ENCODE measurements around the gene DLL4. TPM values are rescaled to one million over a fixed set of nuclear protein-coding genes. Genes with fewer than 3 reads are reported as not detected.

DLL4 gene
- total RNA-seq (10 to 100 TPM in 5 of 7 donors, 1 to 10 TPM in 2; 7.6 to 26.3 (median 11.0) TPM), polyA plus RNA-seq (1 to 10 TPM; 1.2 to 5.0 (median 2.3) TPM)
- long read RNA-seq, donor 1, partial matches to known transcripts: 0 of 1 reads
- long read RNA-seq, donor 1, other reads (novel, unspliced or antisense): 0 of 1 reads
- long read RNA-seq, donor 2, partial matches to known transcripts: 10 of 14 reads
- long read RNA-seq, donor 2, other reads (novel, unspliced or antisense): 0 of 14 reads

GRCh38 chr15:40928821-40929659, at the start of gene DLL4:
Gene DLL4 (plus strand): TSS chr15:40929340. CDS start chr15:40929669, 329 bp downstream.
- 0 to 1% (median 1%) methylated on average over 40 to 71 of the region's 71 CpGs for WGBS, 5 donors
- Histone ChIP-seq H3K27me3 (replicated peaks in 1 of 7) (peaks cover 0 to 80% (median 61%) of the 10 kb centered on the region in 7 donors), H3K27ac (peak within 1 kb of the TSS in 6 of 8 donors; percentile 27 to 74 (median 58)), H3K9me3 (no peaks in the 10 kb centered on the region), H3K36me3 (no peaks in the 10 kb centered on the region), H3K4me1 (peaks cover 58 to 88% (median 82%) of the 10 kb centered on the region in 6 donors), H3K4me3 (peak within 1 kb of the TSS; percentile 47 to 87 (median 58))
- peak; percentile 85 for DNase-seq
- intact Hi-C loops (cut with DNase I; ENCODE audit: low total_unique reads): no loop called here
- TF ChIP-seq POLR2AphosphoS5 (IDR thresholded peaks at IDR 0.05): peak; percentile 89 to 95 (median 94)
- peak in 2 of 3 donors; percentile 63 to 85 for TF ChIP-seq POLR2A (IDR thresholded peaks at IDR 0.05)
- TF ChIP-seq, protein P1, sequence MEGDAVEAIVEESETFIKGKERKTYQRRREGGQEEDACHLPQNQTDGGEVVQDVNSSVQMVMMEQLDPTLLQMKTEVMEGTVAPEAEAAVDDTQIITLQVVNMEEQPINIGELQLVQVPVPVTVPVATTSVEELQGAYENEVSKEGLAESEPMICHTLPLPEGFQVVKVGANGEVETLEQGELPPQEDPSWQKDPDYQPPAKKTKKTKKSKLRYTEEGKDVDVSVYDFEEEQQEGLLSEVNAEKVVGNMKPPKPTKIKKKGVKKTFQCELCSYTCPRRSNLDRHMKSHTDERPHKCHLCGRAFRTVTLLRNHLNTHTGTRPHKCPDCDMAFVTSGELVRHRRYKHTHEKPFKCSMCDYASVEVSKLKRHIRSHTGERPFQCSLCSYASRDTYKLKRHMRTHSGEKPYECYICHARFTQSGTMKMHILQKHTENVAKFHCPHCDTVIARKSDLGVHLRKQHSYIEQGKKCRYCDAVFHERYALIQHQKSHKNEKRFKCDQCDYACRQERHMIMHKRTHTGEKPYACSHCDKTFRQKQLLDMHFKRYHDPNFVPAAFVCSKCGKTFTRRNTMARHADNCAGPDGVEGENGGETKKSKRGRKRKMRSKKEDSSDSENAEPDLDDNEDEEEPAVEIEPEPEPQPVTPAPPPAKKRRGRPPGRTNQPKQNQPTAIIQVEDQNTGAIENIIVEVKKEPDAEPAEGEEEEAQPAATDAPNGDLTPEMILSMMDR (IDR thresholded peaks at IDR 0.05 in 8 of 11, conservative IDR thresholded peaks at IDR 0.05 in 3 of 11): no peak

DNA sequence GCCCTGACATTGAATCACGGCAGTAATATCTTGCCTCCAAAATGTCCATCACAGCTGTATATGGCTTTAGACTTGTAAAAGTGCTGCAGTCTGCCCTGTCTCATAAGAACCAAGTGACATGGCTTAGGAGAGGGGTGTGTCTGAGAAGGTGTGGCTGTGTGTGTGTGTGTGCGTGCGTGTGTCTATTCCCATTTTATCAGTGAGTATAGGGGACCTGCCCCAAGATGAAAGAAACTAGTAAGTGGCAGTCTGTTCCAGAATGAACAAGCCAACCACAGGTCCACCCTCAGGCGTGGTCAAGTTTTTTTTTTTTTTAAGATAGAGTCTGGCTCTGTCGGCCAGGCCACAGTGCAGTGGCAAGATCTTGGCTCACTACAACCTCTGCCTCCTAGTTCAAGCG, 49.5 kb upstream of the DLL4 start:
- H3K36me3 ChIP-seq: no peaks in the 10 kb centered on the region
- no peak overlapping the region for H3K27ac ChIP-seq
- 77 to 92% (median 80%) methylated on average over 6 of the region's 6 CpGs for WGBS, 5 donors
- no peak overlapping the region for H3K4me3 ChIP-seq
- H3K4me1 ChIP-seq: peaks cover 0 to 2% (median under 1%) of the 10 kb centered on the region in 6 donors
- peaks cover 0 to 2% (median 0%) of the 10 kb centered on the region in 7 donors for H3K27me3 ChIP-seq (replicated peaks in 1 of 7)
- TF ChIP-seq, protein P1 (IDR thresholded peaks at IDR 0.05 in 8 of 11, conservative IDR thresholded peaks at IDR 0.05 in 3 of 11): no peak
- TF ChIP-seq POLR2AphosphoS5 (IDR thresholded peaks at IDR 0.05): no peak
- no peak for TF ChIP-seq POLR2A (IDR thresholded peaks at IDR 0.05)
- intact Hi-C loops (cut with DNase I; ENCODE audit: low total_unique reads): no loop called here
- DNase-seq: no peak
- peaks cover 0 to 3% (median 0%) of the 10 kb centered on the region in 8 donors for H3K9me3 ChIP-seq

- H3K27ac ChIP-seq: no peak overlapping the region
- no peak overlapping the region for H3K4me3 ChIP-seq
- no peaks in the 10 kb centered on the region for H3K36me3 ChIP-seq
- 92 to 99% (median 97%) methylated on average over 6 of the region's 6 CpGs for WGBS, 5 donors
- intact Hi-C loops (cut with DNase I; ENCODE audit: low total_unique reads): no loop called here
- no peaks in the 10 kb centered on the region for H3K4me1 ChIP-seq
- DNase-seq: no peak
- H3K27me3 ChIP-seq (replicated peaks in 1 of 7): no peaks in the 10 kb centered on the region
- H3K9me3 ChIP-seq: peaks cover 0 to 3% (median 0%) of the 10 kb centered on the region in 8 donors
- TF ChIP-seq POLR2A (IDR thresholded peaks at IDR 0.05) (no peak), POLR2AphosphoS5 (IDR thresholded peaks at IDR 0.05) (no peak)
- TF ChIP-seq, protein P1 (IDR thresholded peaks at IDR 0.05 in 8 of 11, conservative IDR thresholded peaks at IDR 0.05 in 3 of 11): no peak
Measured at GRCh38 chr15:40881351-40881750, 47.8 kb upstream of the DLL4 start.

DNA sequence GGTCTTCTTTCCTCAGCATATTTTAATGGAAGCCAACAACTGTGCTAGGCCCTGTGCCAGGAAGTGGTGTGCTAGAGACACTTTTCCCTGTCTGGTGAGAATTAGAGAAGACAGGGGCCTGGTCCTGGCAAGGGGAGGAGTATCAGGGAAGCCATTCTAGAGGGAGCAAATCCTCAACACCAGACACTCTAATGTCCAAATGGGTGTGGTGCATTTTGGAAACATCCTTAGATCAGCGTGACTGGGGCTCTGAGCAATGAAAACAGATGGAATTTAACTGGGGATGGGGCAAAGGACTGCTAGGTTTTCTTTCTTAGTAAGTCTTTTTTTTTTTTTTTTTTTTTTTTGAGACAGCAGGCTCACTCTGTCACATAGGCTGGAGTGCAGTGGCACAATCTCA, 42.6 kb upstream of the DLL4 start:
- Histone ChIP-seq H3K4me1 (peaks cover 0 to 3% (median under 1%) of the 10 kb centered on the region in 6 donors), H3K9me3 (peaks cover 0 to 3% (median 0%) of the 10 kb centered on the region in 8 donors), H3K4me3 (no peak overlapping the region), H3K27ac (no peak overlapping the region), H3K27me3 (replicated peaks in 1 of 7) (no peaks in the 10 kb centered on the region), H3K36me3 (no peaks in the 10 kb centered on the region)
- intact Hi-C loops (cut with DNase I; ENCODE audit: low total_unique reads): no loop called here
- WGBS, 5 donors: 79 to 87% (median 82%) methylated on average over 1 of the region's 1 CpG
- TF ChIP-seq, protein P1 (IDR thresholded peaks at IDR 0.05 in 8 of 11, conservative IDR thresholded peaks at IDR 0.05 in 3 of 11): no peak
- TF ChIP-seq POLR2AphosphoS5 (IDR thresholded peaks at IDR 0.05) (no peak), POLR2A (IDR thresholded peaks at IDR 0.05) (no peak)
- DNase-seq: no peak

Measured in spleen (tissue), 13 donors.